Esophagus (tissue), 2 donors: ENCODE measurements around the gene GRM7. TPM values are rescaled to one million over a fixed set of nuclear protein-coding genes. Genes with fewer than 3 reads are reported as not detected.

ENCODE experiments used
- H3K27ac ChIP-seq, 2 donors: one replicate each; pipeline ENCODE4 v1.5.1; 2013; ENCODE audit warnings: low read depth in 2 of 2, mild to moderate bottlenecking in 2 of 2, inconsistent platforms in 1 of 2, low read length in 1 of 2, moderate library complexity in 1 of 2
- H3K27me3 ChIP-seq, 2 donors: one replicate each; pipeline ENCODE4 v1.6.1; 2013; ENCODE audit warnings: low read length in 2 of 2, control low read depth in 1 of 2, mild to moderate bottlenecking in 1 of 2; ENCODE audit not compliant: insufficient read depth in 2 of 2, control insufficient read depth in 1 of 2
- H3K36me3 ChIP-seq, 2 donors: one replicate each; pipeline ENCODE4 v1.6.1; 2013; ENCODE audit warnings: low read length in 1 of 2; ENCODE audit not compliant: control insufficient read depth in 2 of 2, insufficient read depth in 2 of 2
- H3K4me1 ChIP-seq, 2 donors: one replicate each; pipeline ENCODE4 v1.6.1; 2013; ENCODE audit warnings: low read length in 1 of 2; ENCODE audit not compliant: control insufficient read depth in 2 of 2, insufficient read depth in 2 of 2
- H3K4me3 ChIP-seq, 2 donors: one replicate each; pipeline ENCODE4 v1.5.1; 2013; ENCODE audit warnings: low read length in 2 of 2, mild to moderate bottlenecking in 2 of 2, low read depth in 1 of 2, moderate library complexity in 1 of 2
- H3K9me3 ChIP-seq, 2 donors: one replicate each; pipeline ENCODE4 v1.6.1; 2013; ENCODE audit warnings: mild to moderate bottlenecking in 2 of 2, low read depth in 1 of 2, low read length in 1 of 2, moderate library complexity in 1 of 2; ENCODE audit not compliant: control insufficient read depth in 2 of 2, insufficient read depth in 1 of 2
- WGBS, 2 donors: extraction: QIAGEN DNeasy Blood & Tissue Kit; methylation state at CpG; one replicate each; pipeline ENCODE4 v1.1.7; 2013; 5-methylcytosine and 5-hydroxymethylcytosine counted together
- polyA plus RNA-seq, 2 donors: library from polyadenylated mRNA; stranded (reverse); fragments of 200-250 nt; gene quantifications; one replicate each; pipeline ENCODE4 v1.2.3, GENCODE V29; 2013
- donor health status: healthy with polysubstance abuse.
- donor health status: Bipolar disorder and iron deficiency.

The GRM7 gene
- polyA plus RNA-seq, 2 donors: 0.01 TPM; not detected in 1

DNA sequence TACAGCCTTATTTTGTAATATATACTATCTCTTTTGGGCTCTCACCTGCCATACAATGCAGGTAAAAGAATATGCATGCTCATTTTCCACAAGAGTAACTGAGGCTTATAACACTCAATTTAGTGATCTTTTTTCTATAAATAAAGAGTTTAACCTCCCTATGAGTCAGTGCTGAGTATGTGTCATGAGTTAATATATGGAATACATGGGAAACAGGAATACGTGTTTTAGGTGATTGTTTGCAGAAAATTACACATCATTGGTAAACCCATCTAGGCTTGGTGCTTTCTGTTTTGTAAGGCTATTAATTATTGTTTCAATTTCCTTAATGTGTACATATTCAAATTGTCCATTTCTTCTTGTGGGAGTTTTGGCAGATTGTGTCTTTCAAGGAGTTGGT is 411.3 kb downstream of the GRM7 start:
- 76 to 77% methylated on average over 1 of the region's 1 CpG for WGBS, 2 donors
- no peaks in the 10 kb centered on the region for H3K36me3 ChIP-seq

DNA sequence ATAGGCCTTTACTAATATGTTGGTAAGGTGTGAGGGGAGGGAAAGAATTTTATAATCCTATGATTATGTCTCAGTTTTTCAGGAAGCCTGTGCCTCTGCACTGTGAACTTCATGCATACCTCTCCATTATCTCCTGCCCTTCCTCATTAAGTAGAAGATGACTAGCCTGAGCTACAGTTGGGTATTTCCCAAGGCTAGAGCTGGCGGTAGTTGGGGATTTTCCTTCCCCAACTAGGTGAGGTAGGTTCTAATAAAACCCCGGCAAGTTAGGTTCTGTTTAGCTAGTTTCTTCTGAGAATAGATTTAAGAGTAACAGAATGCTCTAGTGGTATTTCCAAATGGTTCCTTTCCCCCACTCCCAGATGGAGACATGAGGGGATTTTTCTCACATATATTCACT is 414.5 kb downstream of the GRM7 start:
- no peaks in the 10 kb centered on the region for H3K36me3 ChIP-seq
- no peaks in the 10 kb centered on the region for H3K9me3 ChIP-seq
- WGBS, 2 donors: 81 to 89% methylated on average over 2 of the region's 2 CpGs
- no peak overlapping the region for H3K27ac ChIP-seq
- H3K27me3 ChIP-seq: no peaks in the 10 kb centered on the region
- no peaks in the 10 kb centered on the region for H3K4me1 ChIP-seq
- no peak overlapping the region for H3K4me3 ChIP-seq

More for the DNA sequence above, 411.3 kb downstream of the GRM7 start:
- Histone ChIP-seq H3K4me3 (no peak overlapping the region), H3K27me3 (no peaks in the 10 kb centered on the region), H3K4me1 (no peaks in the 10 kb centered on the region), H3K27ac (no peak overlapping the region), H3K9me3 (no peaks in the 10 kb centered on the region)

DNA sequence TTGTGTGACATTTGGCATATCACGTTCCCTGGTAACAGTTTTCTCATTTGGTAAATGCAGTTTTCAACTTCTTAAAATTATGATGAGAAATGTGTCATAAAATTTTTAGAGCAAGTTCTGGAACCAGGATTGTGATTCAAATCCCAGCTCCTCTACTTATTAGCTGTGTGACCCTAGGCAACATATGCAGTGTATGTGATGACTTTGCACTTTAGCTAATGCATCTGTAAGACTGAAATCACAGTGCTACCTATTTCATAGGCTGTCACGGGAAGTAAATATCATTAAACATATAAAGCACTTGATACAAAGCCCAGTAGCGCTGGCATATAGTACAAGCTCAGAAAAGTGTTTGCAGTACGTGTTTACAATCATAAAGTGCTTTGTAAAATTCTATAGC is 419.4 kb downstream of the GRM7 start:
- Histone ChIP-seq H3K27me3 (no peaks in the 10 kb centered on the region), H3K27ac (no peak overlapping the region), H3K4me3 (no peak overlapping the region), H3K4me1 (no peaks in the 10 kb centered on the region), H3K36me3 (no peaks in the 10 kb centered on the region), H3K9me3 (no peaks in the 10 kb centered on the region)
- 73 to 75% methylated on average over 4 of the region's 4 CpGs for WGBS, 2 donors

DNA sequence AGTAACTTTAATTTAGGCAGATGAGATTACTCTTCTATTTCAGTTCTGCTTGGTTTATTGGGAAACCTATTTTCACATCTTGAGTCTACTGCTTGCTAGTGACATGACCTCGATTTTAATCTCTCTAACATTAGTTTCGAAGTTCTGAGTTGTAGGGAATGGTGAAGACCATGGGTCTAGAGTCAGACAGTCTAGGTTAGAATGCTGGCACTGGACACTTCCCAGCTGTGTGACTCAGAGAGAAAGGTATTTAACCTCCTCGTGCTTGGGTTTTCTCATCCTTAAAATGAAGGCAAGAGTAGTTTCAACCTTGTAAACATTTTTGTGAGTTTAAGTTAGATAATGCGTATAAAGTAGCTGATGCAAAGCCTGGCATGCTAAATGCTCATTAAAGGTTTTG is 422.1 kb downstream of the GRM7 start:
- no peak overlapping the region for H3K4me3 ChIP-seq
- no peaks in the 10 kb centered on the region for H3K4me1 ChIP-seq
- H3K27me3 ChIP-seq: no peaks in the 10 kb centered on the region
- no peak overlapping the region for H3K27ac ChIP-seq
- H3K36me3 ChIP-seq: no peaks in the 10 kb centered on the region
- WGBS, 2 donors: 76 to 77% methylated on average over 4 of the region's 4 CpGs
- H3K9me3 ChIP-seq: no peaks in the 10 kb centered on the region

DNA sequence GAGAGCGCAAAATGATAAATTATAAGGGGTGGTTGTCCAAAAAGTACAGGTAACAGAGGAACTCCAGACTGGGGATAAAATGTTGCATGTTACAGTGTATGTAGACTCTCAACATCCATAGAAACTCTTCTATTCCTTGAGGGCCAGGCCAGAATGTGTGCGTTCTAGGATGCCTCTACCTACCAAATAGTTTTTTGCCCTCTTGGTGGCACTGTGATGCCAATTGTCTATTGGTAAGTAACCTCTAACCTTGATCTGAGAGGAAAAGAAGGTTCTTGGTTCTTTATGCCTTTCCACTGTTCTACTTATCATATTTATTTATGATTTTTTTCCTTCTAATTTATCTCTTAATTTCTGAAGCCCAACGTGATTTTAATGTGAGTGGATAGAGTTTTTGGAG is 424.6 kb downstream of the GRM7 start:
- no peak overlapping the region for H3K4me3 ChIP-seq
- no peaks in the 10 kb centered on the region for H3K9me3 ChIP-seq
- H3K27ac ChIP-seq: no peak overlapping the region
- no peaks in the 10 kb centered on the region for H3K27me3 ChIP-seq
- WGBS, 2 donors: 56 to 61% methylated on average over 3 of the region's 3 CpGs
- H3K36me3 ChIP-seq: no peaks in the 10 kb centered on the region
- H3K4me1 ChIP-seq: no peaks in the 10 kb centered on the region

DNA sequence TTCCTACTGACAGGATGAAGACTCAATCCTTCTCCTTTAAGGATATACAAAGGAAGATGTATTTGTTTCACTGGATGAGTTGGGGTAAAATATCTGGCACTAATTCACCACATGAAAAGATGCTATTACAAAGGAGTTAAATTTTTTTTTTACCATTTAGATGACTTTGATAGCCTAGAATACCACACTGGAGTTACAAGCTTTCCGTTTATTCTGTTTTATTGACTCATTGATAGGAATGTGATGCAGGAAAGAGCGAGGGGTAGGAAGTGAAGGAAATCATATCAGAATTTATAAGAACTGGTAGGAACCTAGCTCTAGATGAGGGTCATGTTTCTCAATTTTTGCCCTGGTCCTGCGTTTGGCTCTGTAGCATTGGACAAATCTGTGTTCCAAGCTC is 427.2 kb downstream of the GRM7 start:
- Histone ChIP-seq H3K27me3 (no peaks in the 10 kb centered on the region), H3K36me3 (no peaks in the 10 kb centered on the region), H3K4me1 (no peaks in the 10 kb centered on the region), H3K4me3 (no peak overlapping the region), H3K9me3 (no peaks in the 10 kb centered on the region), H3K27ac (no peak overlapping the region)
- WGBS, 2 donors: 60 to 61% methylated on average over 3 of the region's 3 CpGs

DNA sequence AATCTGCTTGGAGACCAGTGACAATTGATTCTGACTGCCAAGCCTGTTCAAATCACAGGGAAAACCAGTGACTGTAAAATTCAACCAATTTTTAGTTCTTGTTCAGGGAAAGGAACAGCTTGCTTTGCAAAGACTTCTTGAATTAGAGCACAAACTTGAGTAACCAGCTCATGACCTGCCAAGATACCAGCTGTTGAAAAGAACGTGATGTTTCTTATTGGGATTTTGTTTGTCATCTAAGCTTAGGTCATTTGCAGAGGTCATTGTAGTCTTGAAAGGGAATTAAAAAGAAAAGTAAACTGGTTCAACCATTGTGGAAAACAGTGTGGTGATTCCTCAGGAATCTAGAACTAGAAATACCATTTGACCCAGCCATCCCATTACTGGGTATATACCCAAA is 428.2 kb downstream of the GRM7 start:
- no peak overlapping the region for H3K4me3 ChIP-seq
- WGBS, 2 donors: 39 to 43% methylated on average over 1 of the region's 1 CpG
- no peaks in the 10 kb centered on the region for H3K9me3 ChIP-seq

DNA sequence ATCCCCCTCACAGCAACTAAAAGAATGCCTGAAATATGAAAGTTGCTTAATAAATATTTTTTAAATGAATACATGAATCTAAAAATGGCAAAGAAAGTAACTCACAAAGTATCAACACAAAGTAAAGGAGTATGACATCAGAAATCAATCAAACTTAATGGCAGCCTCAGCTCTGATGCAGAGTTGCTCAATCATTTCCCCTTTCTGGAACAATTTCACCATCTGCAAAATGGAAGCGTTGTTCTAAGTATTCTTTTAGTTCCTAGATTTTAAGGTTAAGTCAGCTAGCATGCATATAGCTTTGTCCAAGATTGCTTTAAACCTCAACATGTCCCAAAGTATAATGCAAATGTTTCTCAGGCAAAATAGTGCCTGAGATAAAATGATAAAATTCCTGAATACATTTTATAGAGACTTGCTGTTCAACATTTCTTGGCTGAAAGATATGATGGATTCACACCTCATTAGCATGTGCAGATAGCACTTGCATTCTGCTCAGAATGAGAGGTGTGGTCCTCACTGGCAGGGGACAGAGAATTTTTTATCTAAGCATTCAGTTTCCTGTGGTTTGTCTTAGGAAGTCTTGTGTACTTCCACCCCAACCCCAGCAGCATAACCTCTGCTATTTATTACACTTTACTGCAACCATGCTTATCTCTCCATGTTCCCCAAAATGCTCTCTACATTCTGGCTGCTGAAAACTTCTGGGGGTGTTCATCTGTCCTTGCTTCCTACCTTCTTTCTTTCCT is 429.3 kb downstream of the GRM7 start:
- Histone ChIP-seq H3K36me3 (no peaks in the 10 kb centered on the region), H3K4me3 (no peak overlapping the region), H3K27ac (no peak overlapping the region), H3K27me3 (no peaks in the 10 kb centered on the region), H3K4me1 (no peaks in the 10 kb centered on the region), H3K9me3 (no peaks in the 10 kb centered on the region)
- 63 to 77% methylated on average over 1 of the region's 1 CpG for WGBS, 2 donors

More for the DNA sequence above, 428.2 kb downstream of the GRM7 start:
- Histone ChIP-seq H3K27me3 (no peaks in the 10 kb centered on the region), H3K27ac (no peak overlapping the region), H3K4me1 (no peaks in the 10 kb centered on the region), H3K36me3 (no peaks in the 10 kb centered on the region)

DNA sequence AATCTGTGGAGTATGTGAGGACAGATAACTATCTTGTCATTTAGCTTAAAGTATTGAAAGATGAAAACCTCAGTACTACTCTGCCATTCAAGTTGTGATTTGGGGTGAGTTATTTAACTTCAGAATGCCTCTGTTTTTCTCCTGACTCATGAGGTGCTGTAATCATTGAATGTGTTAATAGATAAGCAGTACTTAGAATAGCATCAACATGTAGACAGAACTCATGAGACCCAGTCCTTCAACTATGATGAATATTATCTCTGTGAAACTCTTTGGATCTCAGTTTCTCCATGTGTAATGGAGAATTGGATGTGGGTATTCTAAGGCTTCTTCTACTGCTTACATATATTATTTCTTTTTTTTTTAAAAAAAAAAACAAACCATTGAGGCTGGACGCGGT is 431.4 kb downstream of the GRM7 start:
- Histone ChIP-seq H3K36me3 (no peaks in the 10 kb centered on the region), H3K4me1 (no peaks in the 10 kb centered on the region), H3K27ac (no peak overlapping the region), H3K4me3 (no peak overlapping the region), H3K27me3 (no peaks in the 10 kb centered on the region), H3K9me3 (no peaks in the 10 kb centered on the region)
- 90 to 98% methylated on average over 2 of the region's 2 CpGs for WGBS, 2 donors

DNA sequence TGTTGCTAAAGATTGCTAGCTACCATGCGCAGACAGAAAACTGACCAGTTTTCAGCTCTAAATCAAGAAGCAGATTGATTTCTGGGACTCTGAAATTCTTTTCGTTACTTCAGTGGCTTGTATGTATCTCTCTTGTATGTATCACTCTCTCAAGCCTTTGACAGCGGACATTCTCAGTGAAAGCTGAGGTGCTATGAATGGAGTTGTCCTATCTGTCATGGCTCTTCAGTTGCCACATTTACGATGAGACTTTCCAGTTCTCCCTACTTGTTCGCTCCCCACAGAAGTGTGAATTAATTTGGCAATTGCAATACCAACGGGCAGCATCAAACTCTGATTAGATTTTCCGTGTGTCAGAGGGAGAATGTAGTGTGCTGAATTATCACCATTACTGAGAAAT is 432.4 kb downstream of the GRM7 start:
- Histone ChIP-seq H3K4me3 (no peak overlapping the region), H3K9me3 (no peaks in the 10 kb centered on the region), H3K27ac (no peak overlapping the region), H3K27me3 (no peaks in the 10 kb centered on the region), H3K4me1 (no peaks in the 10 kb centered on the region), H3K36me3 (no peaks in the 10 kb centered on the region)
- WGBS, 2 donors: 89 to 93% methylated on average over 7 of the region's 7 CpGs
